Amygdala (tissue), 56 donors: ENCODE data around the gene PLA2G2D.

Experiments
- DNase-seq, 56 donors: peaks; one replicate each; lab custom pipeline; 2025; lab: John Stamatoyannopoulos, UW

Gene PLA2G2D

GRCh38 chr1:20072771-20073170, 46.6 kb downstream of the PLA2G2D start:
- no peak for DNase-seq

GRCh38 chr1:20071416-20071815, 47.9 kb downstream of the PLA2G2D start:
- no peak for DNase-seq

- peak in 1 of 56 donors; percentile 34 for DNase-seq
Measured at GRCh38 chr1:20070357-20070756, 49.0 kb downstream of the PLA2G2D start.

- DNase-seq, result peak in 34 of 56 donors; percentile 2 to 68 (median 28)
Measured at GRCh38 chr1:20069874-20070273, 49.5 kb downstream of the PLA2G2D start, which contains the start of gene PLA2G5. Gene PLA2G5, plus strand, starts transcription at chr1:20070194. Its CDS starts 14,637 bp downstream, at chr1:20084831.

GRCh38 chr1:20068722-20069121, 50.6 kb downstream of the PLA2G2D start:
- no peak for DNase-seq

GRCh38 chr1:20063861-20064292, 55.5 kb downstream of the PLA2G2D start:
- no peak for DNase-seq
